ENCODE results near the gene SBDS.
"Not testable (repeated sequence)": the region's sequence is repeated elsewhere in the genome, so short reads cannot be mapped to it uniquely, and the experiment has no call there.

The SBDS gene

GRCh38 chr7:66994691-66995049 is 716 bp downstream of the SBDS start:
- peak; percentile 74 for DNase-seq

GRCh38 chr7:66994051-66994450 is 1.3 kb downstream of the SBDS start:
- not testable (repeated sequence) for DNase-seq

GRCh38 chr7:66989552-66989951 is 5.8 kb downstream of the SBDS start:
- DNase-seq, result not testable (repeated sequence)

- not testable (repeated sequence) for DNase-seq
These were observed 15.1 kb downstream of the SBDS start for GRCh38 chr7:66980336-66980735.

GRCh38 chr7:66979013-66979412 is 16.4 kb downstream of the SBDS start:
- DNase-seq, result not testable (repeated sequence)

- not testable (repeated sequence) for DNase-seq
These were observed 17.1 kb downstream of the SBDS start for GRCh38 chr7:66978312-66978711.

GRCh38 chr7:66974986-66975590 is 20.3 kb downstream of the SBDS start:
- DNase-seq, result no peak

GRCh38 chr7:66970310-66970709 is 25.1 kb downstream of the SBDS start:
- no peak for DNase-seq

GRCh38 chr7:66969001-66969400 is 26.4 kb downstream of the SBDS start:
- DNase-seq, result not testable (repeated sequence)

- no peak for DNase-seq
These were observed 28.4 kb downstream of the SBDS start for GRCh38 chr7:66967029-66967428.

GRCh38 chr7:66964411-66964810 is 31.0 kb downstream of the SBDS start:
- DNase-seq, result no peak

GRCh38 chr7:66961096-66961495 is 34.3 kb downstream of the SBDS start:
- DNase-seq, result no peak

GRCh38 chr7:66960192-66960591 is 35.2 kb downstream of the SBDS start:
- DNase-seq, result no peak

GRCh38 chr7:66958538-66959350 is 36.6 kb downstream of the SBDS start:
- DNase-seq, result no peak

GRCh38 chr7:66957595-66958290 is 37.6 kb downstream of the SBDS start:
- DNase-seq, result no peak

GRCh38 chr7:66953044-66953427 is 42.4 kb downstream of the SBDS start:
- no peak for DNase-seq

- DNase-seq, result no peak
These were observed 42.9 kb downstream of the SBDS start for GRCh38 chr7:66952343-66953043.

GRCh38 chr7:66950763-66951162 is 44.6 kb downstream of the SBDS start:
- no peak for DNase-seq

GRCh38 chr7:66950311-66950710 is 45.1 kb downstream of the SBDS start:
- DNase-seq, result no peak

GRCh38 chr7:66948480-66949109 is 46.8 kb downstream of the SBDS start:
- no peak for DNase-seq

GRCh38 chr7:66946545-66946944 is 48.8 kb downstream of the SBDS start:
- DNase-seq, result no peak

GRCh38 chr7:66939325-66939724 is 56.1 kb downstream of the SBDS start:
- no peak for DNase-seq

GRCh38 chr7:66937940-66938339 is 57.4 kb downstream of the SBDS start:
- DNase-seq, result no peak
